Measurements from ENCODE around the gene COL10A1.
"Not testable (repeated sequence)": the region's sequence is repeated elsewhere in the genome, so short reads cannot be mapped to it uniquely, and the experiment has no call there.

COL10A1 gene

DNA sequence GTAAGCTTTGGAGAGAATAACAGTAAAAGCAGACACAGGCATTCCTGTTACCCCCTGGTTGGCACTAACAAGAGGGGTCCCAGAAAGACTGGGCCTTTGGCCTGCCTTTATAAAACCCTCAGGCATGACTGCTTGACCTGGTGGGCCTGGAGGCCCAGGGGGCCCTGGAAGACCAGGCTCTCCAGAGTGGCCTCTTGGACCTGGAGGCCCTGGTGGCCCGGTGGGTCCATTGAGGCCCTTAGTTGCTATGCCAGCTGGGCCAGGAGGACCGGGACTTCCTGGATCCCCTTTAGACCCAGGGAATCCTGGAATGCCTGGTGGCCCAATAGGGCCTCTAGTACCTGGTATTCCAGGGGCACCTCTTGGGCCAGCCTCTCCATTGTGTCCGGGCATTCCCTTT is 5.5 kb downstream of the COL10A1 start:
- FAIRE-seq = no peak

DNA sequence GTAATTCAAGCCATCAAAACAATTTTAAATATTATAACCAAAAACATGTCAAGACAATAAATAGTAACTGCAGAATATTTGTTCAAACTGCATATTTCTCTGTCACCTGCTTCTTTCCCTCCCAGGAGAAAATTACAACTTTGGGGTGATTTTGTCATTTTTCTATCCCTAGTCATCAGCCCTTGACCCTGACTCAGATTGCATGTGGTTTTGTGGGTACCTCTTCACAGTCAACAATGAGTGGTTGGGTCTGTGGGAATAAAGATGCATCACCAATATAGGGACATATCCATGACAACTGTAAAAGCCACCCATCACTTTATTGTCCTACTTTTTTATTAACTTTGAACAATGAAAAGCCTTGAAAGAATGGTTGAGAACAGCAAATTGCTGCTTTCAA is 7.3 kb downstream of the COL10A1 start:
- FAIRE-seq = no peak

DNA sequence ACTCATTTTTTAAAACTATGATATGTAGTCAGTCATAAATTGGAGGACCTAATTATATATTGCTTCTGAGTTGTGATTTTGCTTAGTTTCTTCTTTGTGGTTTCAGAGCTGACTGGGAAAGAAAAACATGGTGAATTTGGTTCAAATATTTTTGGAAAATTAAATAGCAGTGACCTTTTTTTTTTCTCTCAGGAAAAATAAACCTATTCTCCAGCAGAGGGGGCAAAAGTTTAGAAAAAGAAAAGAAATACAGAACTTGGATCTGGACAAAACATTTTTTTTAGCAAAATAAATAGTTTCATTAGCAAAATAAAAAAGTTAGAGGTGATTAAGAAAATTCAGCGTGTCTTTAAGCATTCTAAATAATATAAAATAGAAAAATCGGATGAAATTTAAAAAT is 10.2 kb downstream of the COL10A1 start:
- no peak for FAIRE-seq

DNA sequence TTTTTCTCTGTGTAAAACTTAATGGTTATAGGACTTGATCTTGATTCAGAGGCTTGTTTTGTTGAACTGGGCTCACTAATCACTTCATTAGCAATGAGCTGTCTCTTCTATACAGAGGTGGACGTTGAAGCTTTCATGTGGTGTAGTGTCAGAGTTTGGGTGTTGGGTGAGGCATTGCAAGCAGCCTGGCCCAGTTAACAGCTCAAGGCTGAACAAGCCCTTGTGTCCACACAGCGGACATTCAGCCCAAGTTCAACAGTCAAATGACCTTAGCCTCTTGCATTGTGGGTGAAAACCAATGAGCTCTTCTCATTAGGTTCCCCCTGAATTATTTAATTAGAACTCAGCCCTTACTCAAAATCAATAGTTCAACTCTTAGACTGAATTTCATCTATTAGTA is 12.5 kb downstream of the COL10A1 start:
- no peak for FAIRE-seq

DNA sequence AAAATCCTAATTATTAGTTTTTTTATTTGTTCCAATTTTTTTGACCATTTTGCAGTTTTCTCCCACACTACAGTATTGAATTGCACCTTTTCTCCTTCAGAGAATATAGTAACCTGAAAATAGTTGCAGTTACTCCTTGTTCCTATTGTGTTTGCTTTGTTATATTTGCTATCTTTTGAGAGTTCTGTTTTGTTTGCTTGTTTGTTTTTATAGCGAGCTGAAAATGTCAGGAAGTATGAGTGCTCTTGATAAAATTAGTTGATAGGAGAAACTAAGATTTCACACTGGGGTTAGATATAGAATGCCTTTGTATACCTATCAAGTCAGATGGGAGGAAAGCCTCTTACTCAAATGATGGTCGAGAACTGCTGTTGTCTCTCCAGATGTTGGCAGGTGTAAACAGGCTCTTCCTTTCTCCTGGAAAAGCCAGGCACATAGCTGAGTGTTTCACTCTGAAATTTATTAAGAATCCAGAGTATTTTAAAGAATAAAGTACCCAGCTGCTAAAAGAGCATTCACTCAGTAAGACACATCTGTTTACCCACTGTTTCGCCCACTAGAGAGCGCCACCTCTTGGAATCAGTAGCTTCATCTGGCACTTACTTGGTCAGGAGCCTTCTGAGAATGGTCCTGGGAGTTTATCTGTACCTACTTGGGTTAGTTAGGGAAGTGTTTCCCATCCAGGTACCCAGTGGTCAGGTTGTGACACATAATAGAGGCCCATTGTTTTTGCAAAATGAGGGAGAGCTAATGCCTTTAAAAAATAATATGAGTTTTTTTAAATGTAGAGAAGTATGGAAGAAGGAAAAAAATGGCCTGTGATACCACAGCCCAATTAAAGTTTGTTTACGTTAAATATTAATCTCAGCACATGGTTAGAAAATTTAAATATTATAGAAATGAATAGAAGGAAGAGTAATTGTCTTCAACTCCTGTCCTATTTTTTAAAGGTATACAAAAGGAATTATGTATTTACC is 14.1 kb downstream of the COL10A1 start:
- no peak for FAIRE-seq

DNA sequence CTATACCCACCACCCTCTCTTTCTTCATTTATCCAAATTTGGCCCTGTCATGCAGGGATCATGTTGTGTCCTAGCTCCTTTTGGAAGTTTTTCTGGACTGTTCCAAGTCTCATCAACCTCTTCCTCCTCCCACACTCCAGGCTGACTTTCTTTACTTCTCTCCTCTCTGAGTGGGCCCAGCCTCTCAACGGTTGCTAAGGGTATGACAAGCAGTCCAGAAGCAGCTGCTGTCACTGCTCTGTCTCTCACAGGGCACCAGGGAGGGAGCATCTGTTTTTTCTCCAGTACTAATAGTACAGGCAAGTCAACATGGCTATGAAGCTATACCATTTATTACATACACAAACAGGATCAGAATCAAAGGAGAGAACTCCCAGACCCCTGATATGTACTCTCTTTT is 17.1 kb downstream of the COL10A1 start:
- no peak for FAIRE-seq

DNA sequence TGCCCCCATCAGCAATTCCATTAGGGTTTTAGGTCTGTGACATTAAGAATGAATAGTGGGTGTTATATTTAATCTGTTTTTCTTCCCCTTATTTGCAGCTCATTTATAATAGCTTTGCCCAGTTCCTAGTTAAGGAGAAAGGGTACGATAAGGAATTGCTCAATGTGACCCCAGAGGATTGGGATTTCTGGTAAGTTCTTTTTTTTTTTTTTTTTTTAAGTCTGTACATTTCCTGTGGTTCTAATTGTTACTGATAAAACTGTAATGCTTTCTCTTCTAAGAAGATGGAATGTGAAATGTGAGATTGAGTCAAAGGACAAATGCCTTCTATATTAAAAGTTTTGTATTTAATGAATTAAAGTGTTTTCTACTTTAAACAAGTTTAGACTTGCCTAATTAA is 19.8 kb downstream of the COL10A1 start:
- no peak for FAIRE-seq

DNA sequence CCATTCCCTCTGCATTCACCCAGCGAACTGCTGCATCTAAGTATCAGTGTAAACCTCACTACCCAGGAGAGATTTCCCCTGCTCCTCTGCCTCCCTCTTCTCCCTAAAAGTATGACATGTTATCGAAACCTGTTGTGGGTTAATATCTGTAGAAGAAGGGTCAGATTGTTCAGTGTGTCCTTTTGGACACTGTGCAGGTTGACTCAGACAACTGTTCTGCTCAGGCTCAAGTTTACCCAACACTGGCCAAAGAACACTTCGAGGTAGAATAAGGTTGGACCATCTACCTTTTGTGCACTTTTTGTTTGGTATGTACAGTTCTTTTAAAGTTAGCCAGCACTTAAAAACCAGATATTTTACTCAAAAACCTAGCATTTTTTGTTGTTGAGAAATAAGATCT is 20.7 kb downstream of the COL10A1 start:
- FAIRE-seq = no peak

DNA sequence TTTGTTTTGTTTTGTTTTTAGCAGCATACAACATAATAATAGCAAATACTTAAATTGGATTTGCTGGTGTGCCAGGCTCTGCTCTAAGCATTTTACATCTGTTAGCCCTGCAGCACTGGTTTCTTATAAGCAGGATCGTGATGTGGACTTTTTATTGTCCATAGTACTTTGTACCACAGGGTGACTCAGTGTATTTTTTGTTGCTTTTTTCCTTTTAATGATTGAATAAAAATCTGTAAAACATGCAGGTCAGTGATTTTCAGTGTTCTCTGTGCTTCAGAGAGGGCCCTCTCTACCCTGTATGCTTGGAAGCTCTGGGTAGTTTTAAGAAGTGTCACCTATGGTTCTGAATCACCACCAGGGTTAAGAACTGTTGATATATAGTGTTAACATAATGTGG is 21.3 kb downstream of the COL10A1 start:
- FAIRE-seq = no peak

DNA sequence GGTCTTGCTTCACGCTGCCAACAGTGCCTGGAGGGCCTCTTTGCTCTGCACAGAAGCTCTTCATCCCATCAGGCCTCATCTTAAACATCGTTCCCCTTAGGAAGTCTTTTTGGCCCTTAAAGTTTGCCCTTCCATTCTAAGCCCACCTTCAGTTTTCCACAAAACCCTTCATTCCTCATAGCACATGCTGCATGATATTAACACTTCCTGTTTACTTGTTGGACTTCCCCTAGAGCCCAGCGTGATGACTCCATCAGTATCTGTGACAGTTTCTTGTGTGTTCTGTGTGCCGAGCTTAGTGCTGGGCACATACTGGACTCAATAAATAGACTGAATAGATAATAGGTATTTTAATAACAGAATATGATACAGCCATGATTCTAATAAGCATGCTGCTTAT is 23.1 kb downstream of the COL10A1 start:
- no peak for FAIRE-seq

DNA sequence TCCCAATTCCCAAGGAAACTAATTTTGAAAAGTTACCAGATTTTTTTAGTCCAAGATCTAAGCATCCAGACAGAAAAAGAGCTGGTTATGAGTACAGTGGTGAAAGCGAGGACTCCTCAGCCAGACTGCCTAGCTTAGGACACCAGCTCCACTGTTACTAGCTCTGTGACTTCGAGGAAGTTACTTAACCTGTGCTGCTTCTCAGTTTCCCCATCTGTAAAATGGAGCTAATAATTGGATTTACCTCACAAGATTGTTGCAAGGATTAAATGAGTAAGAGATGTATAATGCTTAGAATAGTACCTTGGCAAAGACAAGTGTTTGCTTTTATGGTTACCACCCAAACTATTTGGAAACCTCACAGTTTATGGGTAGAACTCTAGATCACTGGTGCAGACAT is 24.1 kb downstream of the COL10A1 start:
- no peak for FAIRE-seq

DNA sequence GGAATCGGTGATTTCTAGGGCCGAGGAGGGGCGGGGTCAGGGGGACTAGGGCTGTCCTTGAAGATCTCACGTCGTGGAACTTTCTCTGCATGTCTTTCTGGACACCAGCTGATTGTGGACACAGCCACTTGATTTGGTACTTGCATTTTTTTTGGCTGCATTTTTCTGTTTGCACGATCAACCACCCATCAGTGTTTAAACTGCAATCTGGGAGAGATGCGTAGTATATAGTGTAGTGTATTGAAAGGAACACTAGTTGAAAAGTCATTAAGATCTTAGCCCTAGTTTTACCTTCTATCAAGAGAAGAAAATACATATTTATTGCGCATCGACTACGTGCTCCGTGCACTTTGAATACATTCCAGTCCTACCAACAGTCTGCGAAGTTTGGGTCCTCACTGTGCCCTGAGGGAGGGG is 24.6 kb downstream of the COL10A1 start:
- FAIRE-seq = no peak

DNA sequence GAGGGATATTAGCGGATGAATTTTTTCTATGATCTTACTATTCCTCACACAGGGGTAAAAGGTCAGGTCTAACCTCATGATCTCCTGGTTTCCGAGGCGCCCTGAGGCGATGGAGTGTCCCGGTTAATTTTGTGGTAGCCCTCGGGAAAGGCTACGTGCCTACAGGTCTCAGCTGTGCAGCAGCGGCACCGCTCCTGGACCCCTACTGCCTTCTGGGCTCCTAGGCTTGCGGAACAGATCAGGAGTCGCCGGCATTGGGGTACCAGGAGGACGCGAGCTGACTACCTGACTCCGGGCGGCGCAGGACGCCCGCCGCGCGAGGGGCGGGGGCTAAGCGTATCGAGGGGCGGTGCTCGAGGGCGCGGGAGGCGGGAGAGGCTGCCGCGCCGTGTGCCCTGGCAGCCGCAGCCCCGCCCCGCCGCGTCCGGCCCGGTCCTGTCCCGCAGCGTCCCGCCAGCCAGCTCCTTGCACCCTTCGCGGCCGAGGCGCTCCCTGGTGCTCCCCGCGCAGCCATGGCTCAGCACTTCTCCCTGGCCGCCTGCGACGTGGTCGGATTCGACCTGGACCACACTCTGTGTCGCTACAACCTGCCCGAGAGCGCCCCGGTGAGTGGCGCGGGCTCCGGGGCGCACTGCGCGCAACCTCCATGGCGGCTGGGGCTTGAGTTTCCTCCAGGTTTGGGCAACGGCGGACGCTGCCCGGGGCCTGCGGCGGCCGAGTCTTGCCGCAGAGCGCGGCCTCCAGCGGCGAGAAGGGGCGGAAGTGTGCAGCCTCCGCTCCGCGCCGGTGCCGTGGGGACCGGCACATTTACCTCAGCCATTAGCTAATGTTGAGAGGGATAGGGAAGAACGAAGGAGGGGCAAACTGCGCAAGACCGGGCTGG is 25.3 kb downstream of the COL10A1 start, which contains the start of gene NT5DC1:
Gene NT5DC1, plus strand, starts transcription at position 435 of the 883 bp plus-strand sequence. Its CDS starts 78 bp downstream, at position 513.
- FAIRE-seq = no peak

DNA sequence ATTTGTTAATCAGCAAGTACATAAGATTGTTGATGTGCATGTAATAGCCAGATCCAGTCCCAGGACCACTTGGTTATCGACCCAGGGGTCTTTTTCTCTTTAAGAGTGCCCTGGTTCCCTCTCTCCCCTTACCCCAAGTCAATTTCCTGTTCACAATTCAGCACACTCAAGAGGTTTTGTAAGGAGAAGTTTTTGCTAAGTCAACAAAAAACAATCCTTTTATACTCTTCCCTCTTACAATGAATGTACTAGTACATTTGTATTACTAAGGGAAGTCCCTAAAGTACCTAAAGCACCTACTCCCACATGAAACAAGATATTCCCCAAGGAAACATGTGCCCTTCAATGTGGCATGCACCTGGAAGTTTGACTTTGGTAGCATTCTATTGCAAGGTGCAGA is 26.9 kb downstream of the COL10A1 start:
- FAIRE-seq = no peak

DNA sequence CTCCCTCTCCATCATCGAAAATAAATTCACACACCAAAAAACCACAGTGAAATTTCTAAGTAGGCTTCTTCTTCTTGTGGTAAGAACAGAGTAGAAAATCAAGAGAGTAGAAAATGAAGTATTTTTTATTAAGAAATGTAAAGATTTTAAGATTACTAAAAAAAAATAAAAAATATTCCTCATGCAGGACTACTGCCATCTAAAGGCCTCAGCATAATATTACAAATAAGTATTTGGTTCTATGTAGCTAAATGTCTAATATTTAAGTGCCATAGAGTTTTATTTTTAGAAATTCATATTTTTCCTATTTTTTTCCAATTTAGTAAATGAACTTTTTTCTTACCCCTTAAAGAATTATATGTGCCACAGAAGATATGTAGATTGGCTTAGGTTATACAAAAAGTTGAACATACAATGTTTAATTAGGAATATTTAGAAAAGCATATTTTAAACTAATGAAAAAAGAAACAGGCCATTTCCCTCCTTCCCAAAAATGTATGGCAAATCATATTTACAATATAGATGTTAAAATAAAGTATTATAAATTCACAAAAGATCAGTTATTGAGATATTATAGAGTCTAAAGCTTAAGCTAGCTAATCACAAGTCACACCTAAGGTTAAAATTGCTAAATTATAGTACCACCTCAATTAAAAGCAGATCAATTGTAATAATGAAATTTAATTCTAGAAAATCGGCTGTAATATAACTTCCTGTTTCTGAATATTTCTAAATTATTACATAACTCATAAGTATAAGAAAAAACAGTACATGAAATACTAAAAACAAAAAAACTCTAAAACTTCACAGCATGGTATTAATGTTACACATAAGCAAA is 28.7 kb downstream of the COL10A1 start:
- no peak for FAIRE-seq

DNA sequence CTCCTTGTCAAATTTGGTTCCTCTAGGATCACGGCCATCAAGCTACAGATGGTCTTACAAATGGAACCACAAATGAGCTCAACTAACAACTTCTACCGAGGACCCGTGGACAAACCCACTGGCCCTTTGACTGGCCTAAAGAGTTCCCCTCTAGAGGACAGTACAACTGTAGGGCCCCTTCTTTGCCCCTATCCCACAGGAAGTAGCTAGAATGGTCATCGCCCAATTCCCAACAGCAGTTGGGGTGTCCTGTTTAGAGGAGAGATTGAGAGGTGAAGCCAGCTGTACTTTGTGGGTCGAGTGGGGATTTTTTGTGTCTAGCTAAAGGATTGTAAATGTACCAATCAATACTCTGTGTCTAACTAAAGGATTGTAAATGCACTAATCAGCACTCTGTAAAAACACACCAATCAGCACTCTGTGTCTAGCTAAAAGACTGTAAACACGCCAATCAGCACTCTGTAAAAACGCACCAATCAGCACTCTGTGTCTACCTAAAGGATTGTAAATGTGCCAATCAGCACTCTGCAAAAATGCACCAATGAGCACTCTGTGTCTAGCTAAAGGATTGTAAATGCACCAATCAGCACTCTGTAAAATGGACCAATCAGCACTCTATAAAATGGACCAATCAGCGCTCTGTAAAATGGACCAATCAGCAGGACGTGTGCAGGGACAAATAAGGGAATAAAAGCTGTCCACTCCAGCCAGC is 29.7 kb downstream of the COL10A1 start:
- FAIRE-seq = not testable (repeated sequence)

DNA sequence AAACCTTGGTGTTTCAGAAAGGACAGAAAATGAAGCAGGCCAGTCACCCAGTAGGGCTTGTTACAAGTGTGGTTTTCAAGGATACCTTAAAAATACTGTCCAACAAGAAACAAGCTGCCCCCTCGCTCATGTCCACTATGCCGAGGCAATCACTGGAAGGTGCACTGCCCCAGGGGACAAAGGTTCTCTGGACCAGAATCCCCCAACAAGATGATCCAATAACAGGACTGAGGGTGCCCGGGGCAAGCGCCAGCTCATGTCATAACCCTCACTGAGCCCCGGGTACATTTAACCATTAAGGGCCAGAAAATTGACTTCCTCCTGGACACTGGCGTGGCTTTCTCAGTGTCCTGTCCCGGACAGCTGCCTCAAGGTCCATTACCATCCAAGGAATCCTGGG is 31.9 kb downstream of the COL10A1 start:
- no peak for FAIRE-seq

DNA sequence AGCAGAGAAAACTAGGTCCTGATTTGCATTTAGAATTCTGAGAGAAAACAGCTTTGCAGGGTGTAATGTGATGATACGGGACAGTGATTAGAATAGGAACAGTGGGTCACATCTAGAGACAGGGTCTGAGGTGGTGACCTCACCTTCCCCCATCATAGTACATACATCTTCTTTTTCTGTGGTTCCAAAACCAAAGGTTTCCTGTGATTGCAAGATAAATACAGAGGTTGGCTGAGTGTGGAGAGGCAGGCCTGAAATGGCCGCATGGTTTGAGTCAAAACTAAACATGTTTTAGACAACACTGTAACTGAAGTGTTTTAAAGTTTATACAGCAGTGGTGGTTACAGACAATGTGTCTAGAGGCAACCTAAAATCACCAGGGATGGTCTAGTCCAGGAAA is 35.7 kb downstream of the COL10A1 start:
- no peak for FAIRE-seq

DNA sequence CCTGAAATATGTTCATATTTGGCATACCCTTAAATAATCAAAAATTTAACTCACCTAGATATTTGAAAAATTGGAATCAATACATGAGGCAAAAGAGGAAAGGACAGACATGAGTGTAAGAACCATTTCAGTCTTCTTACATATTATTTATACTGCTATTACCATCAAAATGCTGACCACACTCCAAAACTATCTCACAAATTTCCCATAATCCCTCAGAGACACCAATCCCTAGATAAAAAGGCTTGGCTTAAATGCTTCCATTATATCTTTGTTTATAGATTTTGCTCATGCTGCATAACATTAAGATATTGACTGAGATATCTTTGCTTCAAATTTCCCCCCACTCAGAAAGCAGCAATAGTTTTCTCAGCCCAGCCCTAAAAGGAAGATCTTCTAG is 37.0 kb downstream of the COL10A1 start:
- FAIRE-seq = no peak

DNA sequence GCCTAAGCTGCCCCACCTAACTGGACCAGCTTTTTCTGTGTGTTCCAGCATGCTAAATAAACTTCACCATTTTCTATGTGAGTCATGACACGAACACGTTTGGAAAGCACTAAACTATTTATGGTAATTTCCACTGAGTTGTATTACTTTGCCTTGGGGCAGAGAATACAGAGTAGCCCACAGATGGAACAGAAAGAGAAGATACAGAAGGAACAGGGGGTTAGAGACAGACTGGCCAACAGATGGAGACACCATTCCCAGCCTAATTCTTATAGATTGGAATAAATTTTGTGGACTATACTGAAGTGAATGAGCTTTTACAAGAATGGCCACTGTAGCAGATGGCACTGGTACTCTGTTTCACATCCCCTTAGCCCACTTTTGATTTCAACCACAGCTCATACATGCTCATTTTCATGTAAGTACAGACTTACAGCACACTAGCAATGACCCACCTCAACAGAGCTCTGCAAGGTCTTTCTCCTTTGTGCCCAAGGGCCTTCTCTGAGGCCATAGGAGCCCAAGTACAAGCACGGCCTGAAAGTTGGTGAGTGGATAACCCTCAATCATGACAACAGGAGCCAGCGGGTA is 38.4 kb downstream of the COL10A1 start:
- no peak for FAIRE-seq

DNA sequence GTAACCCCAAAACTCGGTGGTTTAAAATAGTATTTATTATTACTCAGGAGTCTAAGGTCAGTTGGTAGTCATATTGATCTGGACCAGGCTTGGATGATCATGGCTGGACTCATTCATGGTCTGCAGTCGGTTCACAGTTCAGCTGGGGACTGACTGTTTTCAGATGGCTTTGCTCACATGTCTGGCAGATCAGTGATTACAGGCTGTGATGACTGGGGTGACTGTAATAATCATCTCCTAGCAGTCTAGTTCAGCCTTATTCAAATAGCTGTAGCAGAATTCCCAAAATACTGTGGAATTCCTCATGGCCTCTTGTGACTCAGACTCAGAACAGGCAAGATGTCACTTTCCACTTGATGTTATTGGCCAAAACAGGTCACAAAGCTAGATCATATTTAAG is 41.6 kb downstream of the COL10A1 start:
- no peak for FAIRE-seq

DNA sequence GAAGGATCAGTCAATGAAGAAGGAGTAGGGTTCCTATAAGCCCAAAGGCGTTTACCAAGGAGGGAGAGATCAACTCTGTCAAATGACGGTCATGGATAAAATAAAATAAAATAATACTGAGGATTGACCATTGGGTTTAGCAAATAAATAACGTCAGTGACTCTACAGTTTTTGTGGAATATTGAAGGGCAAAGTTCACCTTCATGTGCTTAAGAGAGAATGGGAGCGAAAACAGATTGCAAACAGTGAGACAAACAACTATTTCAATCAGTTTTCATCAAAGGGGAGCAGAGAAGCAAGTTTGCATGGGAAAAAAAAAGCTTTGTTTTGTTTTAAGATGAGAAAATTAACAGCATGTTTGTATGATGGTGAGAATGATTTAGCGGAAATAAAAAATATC is 42.9 kb downstream of the COL10A1 start:
- no peak for FAIRE-seq

Data from colon (tissue), 2 donors.